Stimulated activated naive CD8-positive, alpha-beta T cell treated with anti-CD3 and anti-CD28 coated beads, Interleukin-15, Interleukin-2, amounts not matched to agents 100 ng/mL and 50 ng/mL, for 24 hours (primary cell): Measurements from ENCODE around the gene UTP20.
"Not testable (repeated sequence)": the region's sequence is repeated elsewhere in the genome, so short reads cannot be mapped to it uniquely, and the experiment has no call there.

Experiments
- H3K27ac Mint-ChIP-seq: one replicate; pipeline ENCODE4 v1.8.0; 2021; ENCODE audit warnings: mild to moderate bottlenecking, mixed read lengths
- H3K27me3 Mint-ChIP-seq: one replicate; pipeline ENCODE4 v1.8.0; 2021; ENCODE audit warnings: mixed read lengths
- H3K36me3 Mint-ChIP-seq: one replicate; pipeline ENCODE4 v1.8.0; 2021; ENCODE audit warnings: low read depth, mixed read lengths
- H3K4me1 Mint-ChIP-seq: one replicate; pipeline ENCODE4 v1.8.0; 2021; ENCODE audit warnings: low read depth, mixed read lengths
- H3K4me3 Mint-ChIP-seq: one replicate; pipeline ENCODE4 v1.8.0; 2021; ENCODE audit warnings: mild to moderate bottlenecking, mixed read lengths
- H3K9me3 Mint-ChIP-seq: one replicate; pipeline ENCODE4 v1.8.0; 2021; ENCODE audit warnings: mixed read lengths

UTP20 gene

GRCh38 chr12:101356794-101357193 lies 76.9 kb downstream of the UTP20 start:
- Mint-ChIP-seq H3K9me3 (no peaks in the 10 kb centered on the region), H3K4me1 (no peaks in the 10 kb centered on the region), H3K27me3 (no peaks in the 10 kb centered on the region), H3K36me3 (peaks cover 78% of the 10 kb centered on the region), H3K27ac (no peak overlapping the region), H3K4me3 (no peak overlapping the region)

- no peaks in the 10 kb centered on the region for H3K9me3 Mint-ChIP-seq
- no peaks in the 10 kb centered on the region for H3K27me3 Mint-ChIP-seq
- H3K4me3 Mint-ChIP-seq = no peak overlapping the region
- no peaks in the 10 kb centered on the region for H3K4me1 Mint-ChIP-seq
- peaks cover 73% of the 10 kb centered on the region for H3K36me3 Mint-ChIP-seq
- H3K27ac Mint-ChIP-seq = no peak overlapping the region
Observed at GRCh38 chr12:101361455-101361854, 81.5 kb downstream of the UTP20 start.

GRCh38 chr12:101368016-101368415 lies 88.1 kb downstream of the UTP20 start:
- H3K9me3 Mint-ChIP-seq = no peaks in the 10 kb centered on the region

GRCh38 chr12:101372431-101372830 lies 92.5 kb downstream of the UTP20 start:
- H3K36me3 Mint-ChIP-seq = peaks cover 83% of the 10 kb centered on the region
- H3K4me3 Mint-ChIP-seq = no peak overlapping the region
- no peaks in the 10 kb centered on the region for H3K9me3 Mint-ChIP-seq
- H3K4me1 Mint-ChIP-seq = no peaks in the 10 kb centered on the region
- H3K27ac Mint-ChIP-seq = no peak overlapping the region
- H3K27me3 Mint-ChIP-seq = no peaks in the 10 kb centered on the region

More at GRCh38 chr12:101368016-101368415, 88.1 kb downstream of the UTP20 start:
- Mint-ChIP-seq H3K27ac (no peak overlapping the region), H3K27me3 (no peaks in the 10 kb centered on the region), H3K4me3 (no peak overlapping the region), H3K4me1 (no peaks in the 10 kb centered on the region), H3K36me3 (peaks cover 72% of the 10 kb centered on the region)

GRCh38 chr12:101375573-101375972 lies 95.7 kb downstream of the UTP20 start:
- H3K4me3 Mint-ChIP-seq = no peak overlapping the region
- H3K4me1 Mint-ChIP-seq = no peaks in the 10 kb centered on the region
- no peaks in the 10 kb centered on the region for H3K9me3 Mint-ChIP-seq
- no peaks in the 10 kb centered on the region for H3K27me3 Mint-ChIP-seq
- peak overlapping the region; percentile 41 for H3K27ac Mint-ChIP-seq
- peaks cover 92% of the 10 kb centered on the region for H3K36me3 Mint-ChIP-seq

GRCh38 chr12:101379149-101379548 lies 99.2 kb downstream of the UTP20 start:
- Mint-ChIP-seq H3K36me3 (peaks cover 90% of the 10 kb centered on the region), H3K4me3 (no peak overlapping the region), H3K27ac (no peak overlapping the region), H3K27me3 (no peaks in the 10 kb centered on the region), H3K4me1 (no peaks in the 10 kb centered on the region), H3K9me3 (no peaks in the 10 kb centered on the region)

- not testable (repeated sequence) for H3K9me3 Mint-ChIP-seq, H3K27ac Mint-ChIP-seq, H3K27me3 Mint-ChIP-seq, H3K4me1 Mint-ChIP-seq, H3K4me3 Mint-ChIP-seq
- H3K36me3 Mint-ChIP-seq = peaks cover 61% of the 10 kb centered on the region
Observed at GRCh38 chr12:101391181-101391580, 111.3 kb downstream of the UTP20 start.

- no peaks in the 10 kb centered on the region for H3K27me3 Mint-ChIP-seq
- H3K4me3 Mint-ChIP-seq = peak overlapping the region; percentile 99
- peaks cover 10% of the 10 kb centered on the region for H3K36me3 Mint-ChIP-seq
- peaks cover 23% of the 10 kb centered on the region for H3K4me1 Mint-ChIP-seq
- no peaks in the 10 kb centered on the region for H3K9me3 Mint-ChIP-seq
- H3K27ac Mint-ChIP-seq = peak overlapping the region; percentile 98
Observed at GRCh38 chr12:101407049-101407435, 127.1 kb downstream of the UTP20 start.

GRCh38 chr12:101407436-101408345 lies 127.8 kb downstream of the UTP20 start, which contains the start of gene ARL1:
Gene ARL1 (minus strand): TSS chr12:101407772. CDS start chr12:101407645, 127 bp downstream.
- Mint-ChIP-seq H3K9me3 (no peaks in the 10 kb centered on the region), H3K4me1 (peaks cover 23% of the 10 kb centered on the region), H3K4me3 (peak within 1 kb of the TSS; percentile 99), H3K27me3 (peaks cover 4% of the 10 kb centered on the region), H3K36me3 (peaks cover 10% of the 10 kb centered on the region), H3K27ac (peak within 1 kb of the TSS; percentile 98)

GRCh38 chr12:101410169-101410568 lies 130.3 kb downstream of the UTP20 start:
- not testable (repeated sequence) for H3K4me3 Mint-ChIP-seq, H3K27me3 Mint-ChIP-seq, H3K27ac Mint-ChIP-seq, H3K9me3 Mint-ChIP-seq, H3K36me3 Mint-ChIP-seq
- H3K4me1 Mint-ChIP-seq = peaks cover 17% of the 10 kb centered on the region

- no peaks in the 10 kb centered on the region for H3K4me1 Mint-ChIP-seq
- no peak overlapping the region for H3K4me3 Mint-ChIP-seq
- peaks cover 7% of the 10 kb centered on the region for H3K27me3 Mint-ChIP-seq
- H3K36me3 Mint-ChIP-seq = no peaks in the 10 kb centered on the region
- no peaks in the 10 kb centered on the region for H3K9me3 Mint-ChIP-seq
- H3K27ac Mint-ChIP-seq = no peak overlapping the region
Observed at GRCh38 chr12:101414533-101415119, 134.7 kb downstream of the UTP20 start.

- Mint-ChIP-seq H3K9me3 (no peaks in the 10 kb centered on the region), H3K36me3 (no peaks in the 10 kb centered on the region), H3K27me3 (peaks cover 7% of the 10 kb centered on the region), H3K4me1 (no peaks in the 10 kb centered on the region), H3K4me3 (no peak overlapping the region), H3K27ac (no peak overlapping the region)
Observed at GRCh38 chr12:101415228-101415627, 135.3 kb downstream of the UTP20 start.

GRCh38 chr12:101422066-101422465 lies 142.2 kb downstream of the UTP20 start:
- not testable (repeated sequence) for H3K36me3 Mint-ChIP-seq, H3K4me1 Mint-ChIP-seq, H3K27me3 Mint-ChIP-seq, H3K27ac Mint-ChIP-seq, H3K4me3 Mint-ChIP-seq, H3K9me3 Mint-ChIP-seq

- no peaks in the 10 kb centered on the region for H3K4me1 Mint-ChIP-seq
- no peak overlapping the region for H3K4me3 Mint-ChIP-seq
- no peaks in the 10 kb centered on the region for H3K36me3 Mint-ChIP-seq
- H3K9me3 Mint-ChIP-seq = no peaks in the 10 kb centered on the region
- no peak overlapping the region for H3K27ac Mint-ChIP-seq
- H3K27me3 Mint-ChIP-seq = peaks cover 7% of the 10 kb centered on the region
Observed at GRCh38 chr12:101424620-101425019, 144.7 kb downstream of the UTP20 start.

- H3K9me3 Mint-ChIP-seq = no peaks in the 10 kb centered on the region
Observed at GRCh38 chr12:101430456-101430855, 150.6 kb downstream of the UTP20 start.

More at GRCh38 chr12:101430456-101430855, 150.6 kb downstream of the UTP20 start:
- H3K36me3 Mint-ChIP-seq = no peaks in the 10 kb centered on the region
- no peak overlapping the region for H3K4me3 Mint-ChIP-seq
- H3K4me1 Mint-ChIP-seq = no peaks in the 10 kb centered on the region
- peaks cover 8% of the 10 kb centered on the region for H3K27me3 Mint-ChIP-seq
- no peak overlapping the region for H3K27ac Mint-ChIP-seq
